Endometrial microvascular endothelial cells (primary cell): ENCODE measurements around the gene TMEM121B. TPM values are rescaled to one million over a fixed set of nuclear protein-coding genes. Genes with fewer than 3 reads are reported as not detected.

Experiments used
- in situ Hi-C: cut with HindIII; loops from 2 replicates; pipeline ENCODE4 v1.10.0; 2017; ENCODE audit warnings: low sequenced_read_pairs, low pct_unique_long_range_greater_than_20kb; ENCODE audit errors: inconsistent ontology term
- total RNA-seq: library from RNA; depleted of rRNA; stranded (reverse); fragments of >200 nt; gene quantifications from one replicate; pipeline ENCODE4 v1.2.3, GENCODE V29; 2015; ENCODE audit errors: inconsistent ontology term

TMEM121B gene
- total RNA-seq, 1 donor from 2014 or later: 0.46 TPM

DNA sequence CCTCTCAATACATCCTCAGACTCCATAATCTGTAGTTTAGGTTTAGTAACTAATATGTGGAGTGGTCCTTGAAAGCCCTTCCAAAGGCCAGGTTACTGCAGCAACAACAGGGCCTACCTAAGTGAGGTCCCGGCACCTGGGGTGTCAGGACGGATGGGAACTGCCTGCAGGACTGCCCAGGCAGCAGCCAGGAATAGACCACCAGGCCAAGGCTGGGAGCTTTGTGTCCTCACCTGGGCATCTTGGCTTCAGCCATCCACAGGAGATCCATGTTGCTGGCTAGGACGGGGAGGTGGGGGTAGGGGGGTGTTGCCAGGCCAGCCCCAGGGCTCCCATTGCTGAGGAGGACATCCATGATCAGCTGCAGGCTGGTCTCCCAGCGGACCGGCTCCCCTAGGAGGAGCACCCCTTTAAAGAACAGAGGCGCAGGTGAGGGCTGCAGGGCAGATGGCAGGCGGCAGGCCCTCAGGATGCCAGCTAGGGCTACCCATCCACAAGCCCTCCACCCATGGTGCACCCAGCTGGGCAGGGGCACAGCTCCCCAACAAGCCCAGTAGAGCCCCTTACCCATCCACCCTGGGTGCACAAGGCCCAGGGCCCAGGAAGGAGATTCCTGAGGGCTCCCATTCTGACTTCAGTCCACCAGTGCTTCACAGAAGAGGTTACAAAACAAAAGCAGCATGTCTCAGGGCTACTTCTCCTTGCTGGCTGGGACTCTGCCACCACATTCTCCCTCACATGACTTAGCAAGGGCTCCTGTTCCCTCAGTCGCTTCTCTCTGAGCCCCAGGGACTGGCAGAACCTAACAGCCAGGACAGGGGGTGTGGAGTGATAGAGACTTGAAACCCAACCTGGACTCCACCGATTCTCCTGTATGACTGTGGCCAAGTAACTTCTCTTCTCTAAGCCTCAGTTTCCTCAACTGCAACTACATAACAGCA, 19.9 kb upstream of the TMEM121B start:
- in situ Hi-C loops: no loop called here

DNA sequence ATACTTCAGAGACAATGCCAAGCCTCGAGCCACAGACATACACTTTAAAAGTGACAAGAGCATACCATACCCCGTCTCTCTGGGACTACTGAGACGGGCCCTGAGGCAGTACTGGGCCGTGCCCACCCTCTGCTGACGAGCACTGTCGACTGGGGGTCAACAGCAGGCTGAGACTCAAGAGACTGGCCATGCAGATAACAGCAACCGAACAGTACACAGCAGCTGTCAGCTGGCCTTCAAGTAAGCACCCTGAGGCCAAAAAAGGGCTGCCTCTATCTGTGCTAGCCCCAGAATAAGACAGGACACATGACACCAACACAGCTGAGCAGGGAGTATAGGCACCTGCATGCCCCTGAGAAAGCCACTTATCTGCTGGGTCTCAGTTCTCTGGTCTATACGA, 18.9 kb upstream of the TMEM121B start:
- in situ Hi-C loops: no loop called here

DNA sequence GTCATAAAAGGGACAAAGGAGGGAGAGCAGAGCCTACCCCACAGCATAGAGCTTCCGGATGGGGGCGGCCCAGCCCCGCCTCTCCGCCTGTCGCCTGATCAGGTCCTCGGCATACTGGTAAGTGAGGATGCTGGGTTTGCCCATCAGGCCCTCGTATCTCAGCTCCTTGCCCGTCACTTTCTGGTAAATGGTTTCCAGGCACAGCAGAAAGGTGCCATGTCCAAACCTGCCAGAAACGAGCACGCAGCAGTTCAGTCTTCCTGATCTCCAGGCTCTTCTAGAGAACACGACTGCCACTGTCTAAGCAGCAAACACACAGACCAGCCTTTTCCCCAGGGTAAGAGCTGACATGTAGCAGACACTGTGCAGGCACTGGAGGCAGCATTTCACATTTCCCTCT, 17.4 kb upstream of the TMEM121B start:
- in situ Hi-C loops: no loop called here

DNA sequence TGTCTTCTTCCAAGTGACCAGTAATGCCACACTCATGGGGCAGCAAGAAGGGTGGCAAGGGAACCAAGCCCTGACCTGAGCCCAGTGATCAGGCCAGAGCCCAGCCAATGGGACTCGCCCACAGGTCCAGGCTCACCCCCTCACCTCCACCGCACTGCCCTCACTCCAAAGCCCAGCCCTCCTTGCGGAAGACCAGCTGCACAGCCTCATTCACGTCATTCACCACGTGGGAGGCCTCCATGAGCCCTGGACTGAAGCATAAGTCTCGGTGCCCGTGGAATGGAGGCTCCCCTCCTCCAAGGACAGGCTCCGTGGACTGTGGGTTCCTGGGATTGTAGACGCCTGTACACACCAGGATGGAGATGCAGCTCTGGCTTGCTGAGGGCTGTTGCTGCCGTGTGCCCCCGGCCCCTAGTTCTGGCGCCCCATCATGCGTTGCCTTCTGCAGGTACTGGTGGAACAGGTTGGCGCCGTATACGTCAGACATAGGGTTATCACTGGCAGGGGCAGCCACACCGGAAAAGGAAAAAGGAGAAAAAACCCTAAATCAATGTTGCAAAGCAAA, 16.8 kb upstream of the TMEM121B start:
- in situ Hi-C loops: no loop called here

DNA sequence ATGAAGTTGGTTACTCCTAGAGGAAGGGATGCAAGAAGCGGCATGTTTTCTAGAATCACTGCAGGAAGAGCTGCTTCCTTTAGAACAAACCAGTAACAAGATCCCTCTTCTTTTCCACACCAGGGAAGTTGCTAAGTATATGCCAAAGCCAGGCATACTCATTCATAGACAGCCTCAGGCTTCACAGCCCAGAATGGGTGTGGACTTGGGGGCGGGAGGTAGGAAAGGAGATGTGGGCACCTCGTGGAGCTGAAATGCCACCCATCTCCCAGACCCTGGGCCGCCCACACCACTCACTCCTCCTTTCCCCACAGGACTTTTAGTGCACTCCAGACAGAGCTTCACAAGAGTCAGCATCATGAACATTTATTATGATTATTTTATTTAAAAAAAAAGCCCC, 16.0 kb upstream of the TMEM121B start:
- in situ Hi-C loops: no loop called here

DNA sequence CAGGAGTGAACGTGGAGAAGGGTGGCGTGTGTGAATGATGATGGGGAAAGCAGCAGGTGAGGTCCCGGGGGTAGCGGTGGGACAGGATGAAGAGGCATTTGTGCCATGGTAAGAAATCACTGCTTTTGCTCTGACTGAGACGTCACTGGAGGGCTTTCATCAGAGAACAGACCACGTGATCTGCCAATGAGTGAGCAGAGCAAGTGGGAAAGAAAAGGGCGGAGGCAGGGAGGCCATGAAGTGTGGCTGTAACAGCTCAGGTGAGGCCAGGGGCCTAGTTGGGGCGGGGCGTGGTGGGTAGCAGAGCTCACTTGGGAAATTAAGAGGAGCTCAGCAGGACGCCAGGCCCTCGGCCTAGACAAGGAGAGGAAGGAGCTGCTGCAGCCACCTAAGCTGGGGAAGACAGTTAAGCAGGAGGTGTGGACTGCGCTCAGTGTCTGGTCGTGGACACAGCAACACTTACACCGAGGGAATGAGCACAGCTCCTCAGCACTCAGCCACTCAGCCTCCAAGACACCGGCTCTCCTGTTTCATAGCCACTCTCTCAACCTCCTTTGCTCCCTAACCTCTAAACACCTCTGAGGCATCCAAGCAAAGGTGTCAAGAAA, 14.1 kb upstream of the TMEM121B start:
- in situ Hi-C loops: no loop called here

DNA sequence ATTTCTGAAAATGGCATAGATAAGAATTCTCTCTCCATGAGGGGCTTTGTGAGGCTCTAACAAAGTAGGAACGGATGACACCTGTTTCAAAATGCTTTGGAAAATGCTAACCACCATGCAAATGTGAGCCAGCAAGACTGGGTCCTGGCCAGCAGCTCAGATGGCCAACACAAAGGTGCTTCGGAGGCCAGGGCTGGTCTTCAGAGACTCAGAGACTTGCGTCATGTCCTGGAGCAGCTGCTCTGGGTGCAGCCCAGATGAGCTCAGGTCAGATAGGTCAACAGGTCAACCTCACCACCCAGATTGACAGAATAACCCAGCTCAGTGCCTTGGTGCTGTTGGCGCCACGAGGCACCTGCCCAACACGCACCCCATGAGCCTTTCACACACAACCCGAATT, 12.0 kb upstream of the TMEM121B start:
- in situ Hi-C loops: no loop called here

DNA sequence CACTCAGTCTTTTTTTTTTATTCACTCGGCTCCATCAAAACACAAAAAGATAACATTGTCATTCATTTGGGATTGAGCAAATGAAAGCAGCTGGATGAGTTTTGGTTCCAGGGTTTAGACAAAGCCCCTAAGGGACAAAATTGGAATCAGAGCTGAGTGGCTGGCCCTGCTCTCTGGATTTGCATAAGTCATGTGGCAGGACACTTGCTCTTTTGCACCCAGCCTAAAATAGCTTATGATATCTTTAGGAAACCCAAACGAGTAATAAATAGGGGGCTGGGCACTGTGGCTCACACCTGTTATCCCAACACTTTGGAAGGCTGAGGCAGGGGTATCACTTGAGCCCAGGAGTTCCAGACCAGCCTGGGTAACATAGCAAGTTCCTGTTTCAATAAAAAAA, 11.0 kb upstream of the TMEM121B start:
- in situ Hi-C loops: no loop called here

DNA sequence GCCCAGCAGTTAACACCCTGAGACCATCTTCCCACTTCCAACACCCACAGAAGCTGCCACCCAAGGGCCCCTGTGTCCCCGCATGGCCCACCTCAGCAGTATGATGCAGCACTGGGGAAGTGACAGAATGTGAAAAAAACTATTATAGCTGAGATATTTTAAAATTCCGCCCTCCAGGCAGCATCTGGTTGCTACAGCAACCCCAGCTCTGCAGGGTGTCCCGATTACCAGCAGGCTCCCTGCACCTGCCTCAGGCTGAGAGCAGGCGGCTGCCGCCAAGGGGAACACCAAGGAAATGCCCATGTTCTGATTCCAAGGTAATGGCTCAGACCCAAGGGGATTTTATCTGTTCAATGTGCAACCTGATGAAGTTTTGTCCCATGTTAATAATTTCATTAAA, 10.5 kb upstream of the TMEM121B start:
- in situ Hi-C loops: no loop called here

DNA sequence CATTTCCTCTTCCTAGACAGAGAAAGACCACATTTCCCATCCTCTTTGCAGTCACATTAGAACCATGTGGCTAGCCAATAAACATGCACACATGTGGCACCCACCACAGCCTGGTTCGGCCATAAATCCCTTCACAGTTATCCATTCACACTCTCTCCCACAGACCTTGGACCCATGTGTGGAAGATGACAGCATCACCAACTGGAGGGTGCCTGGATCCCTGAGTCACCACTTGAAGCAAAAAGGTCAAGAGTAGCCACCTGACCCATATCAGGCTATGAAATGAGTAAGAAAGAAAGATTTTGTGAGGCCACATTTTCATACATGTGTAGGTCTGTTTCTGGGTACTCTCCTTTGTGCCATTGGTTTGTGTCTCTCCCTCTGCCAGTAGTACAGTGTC, 9.0 kb upstream of the TMEM121B start:
- in situ Hi-C loops: no loop called here

DNA sequence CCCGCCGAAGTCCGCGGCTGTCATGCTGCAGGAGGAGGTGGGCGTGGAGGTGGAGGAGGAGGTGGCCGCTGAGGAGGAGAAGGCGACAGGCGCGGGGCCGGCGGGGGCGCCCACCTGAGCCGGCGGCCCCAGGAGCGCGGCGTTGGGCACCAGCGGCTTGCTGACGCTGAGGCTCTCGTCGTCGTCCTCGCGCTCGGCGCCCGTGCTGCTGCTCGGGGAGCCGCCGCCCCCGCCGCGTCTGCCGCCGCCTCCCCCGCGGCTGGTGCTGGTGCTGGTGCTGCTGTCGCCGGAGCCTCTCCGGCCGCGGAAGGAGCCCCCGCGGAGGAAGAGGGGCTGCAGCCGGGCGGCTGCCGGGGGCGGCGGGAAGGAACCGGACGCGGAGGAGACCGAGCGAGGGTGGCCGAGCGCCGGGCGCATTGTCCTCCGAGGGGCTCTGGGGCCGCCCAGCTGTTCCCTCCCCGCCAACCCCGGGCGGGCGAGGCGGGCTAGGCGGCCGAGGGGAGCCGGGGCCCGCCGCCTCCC, 388 bp downstream of the TMEM121B start:
- in situ Hi-C loops: no loop called here

DNA sequence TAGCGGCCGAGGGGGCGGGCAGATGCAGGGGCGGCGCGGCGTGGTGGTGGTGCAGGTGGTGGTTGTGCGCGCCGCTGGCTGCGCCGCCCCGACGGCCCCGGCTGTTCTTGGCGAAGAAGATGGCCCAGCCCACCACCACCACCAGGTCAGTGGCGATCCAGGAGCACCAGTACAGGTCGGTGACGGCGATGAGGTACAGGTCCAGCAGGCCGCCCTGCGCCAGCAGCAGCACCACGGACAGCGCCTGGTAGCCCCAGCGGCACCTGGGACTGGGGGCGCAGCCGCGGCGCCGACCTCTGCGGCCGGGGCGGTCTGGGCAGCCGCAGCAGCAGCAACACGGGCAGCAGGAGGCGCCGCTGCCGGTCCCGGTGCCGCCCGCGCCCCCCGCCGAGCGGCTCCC, 879 bp downstream of the TMEM121B start:
- in situ Hi-C loops: no loop called here

DNA sequence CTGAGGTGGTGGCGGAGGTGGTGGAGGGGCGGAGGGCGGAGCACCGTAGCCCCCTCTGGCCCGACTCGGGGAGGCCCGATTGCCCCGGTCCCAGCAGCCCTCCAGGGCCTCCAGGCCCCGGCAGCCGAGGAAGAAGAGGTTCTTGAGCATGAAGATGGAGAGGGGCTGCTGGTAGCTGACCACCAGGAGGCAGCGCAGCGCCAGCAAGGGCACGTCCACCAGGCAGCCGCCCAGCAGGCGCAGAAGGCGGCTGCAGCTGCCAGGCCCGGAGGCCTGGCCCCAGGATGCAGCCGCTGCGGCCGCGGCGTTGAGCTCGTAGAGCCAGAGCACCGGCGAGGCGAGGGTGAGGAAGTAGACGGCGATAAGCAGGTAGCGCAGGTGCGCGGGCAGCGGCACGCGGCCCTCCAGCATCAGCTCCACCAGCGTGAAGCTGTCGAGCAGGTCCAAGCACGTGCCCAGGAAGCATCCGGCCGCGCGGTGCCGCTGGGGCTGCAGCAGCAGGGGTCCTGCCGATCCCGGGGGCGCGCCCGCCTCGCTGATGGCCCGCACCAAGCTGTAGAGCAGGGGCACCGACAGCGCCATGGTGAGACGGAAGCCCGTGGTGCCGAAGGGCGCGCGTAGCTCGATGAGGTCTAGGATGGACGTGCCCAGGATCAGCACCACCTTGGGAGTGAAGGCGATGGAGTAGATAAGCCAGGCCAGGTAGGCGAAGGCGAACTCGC, 1.5 kb downstream of the TMEM121B start:
- in situ Hi-C loops: no loop called here

DNA sequence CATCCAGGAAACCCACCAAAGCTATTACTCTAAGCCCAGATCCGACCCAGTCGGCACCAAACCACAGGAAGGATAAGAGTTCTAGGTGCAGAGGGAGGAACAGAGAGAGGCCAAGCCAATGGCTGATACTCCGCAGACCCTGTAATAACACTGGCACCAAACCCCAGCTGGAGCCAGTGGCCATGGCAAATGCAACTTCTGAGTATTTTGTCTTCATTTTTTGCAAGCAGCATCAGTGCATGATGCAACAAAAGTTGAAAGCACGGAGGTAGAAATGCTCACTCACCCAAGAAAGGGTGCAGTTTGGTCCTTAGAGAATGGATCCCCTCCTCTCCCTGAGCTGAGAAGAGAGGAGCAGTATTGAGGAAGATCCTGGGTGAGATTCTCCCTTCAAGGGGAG, 2.8 kb downstream of the TMEM121B start:
- in situ Hi-C loops: no loop called here

DNA sequence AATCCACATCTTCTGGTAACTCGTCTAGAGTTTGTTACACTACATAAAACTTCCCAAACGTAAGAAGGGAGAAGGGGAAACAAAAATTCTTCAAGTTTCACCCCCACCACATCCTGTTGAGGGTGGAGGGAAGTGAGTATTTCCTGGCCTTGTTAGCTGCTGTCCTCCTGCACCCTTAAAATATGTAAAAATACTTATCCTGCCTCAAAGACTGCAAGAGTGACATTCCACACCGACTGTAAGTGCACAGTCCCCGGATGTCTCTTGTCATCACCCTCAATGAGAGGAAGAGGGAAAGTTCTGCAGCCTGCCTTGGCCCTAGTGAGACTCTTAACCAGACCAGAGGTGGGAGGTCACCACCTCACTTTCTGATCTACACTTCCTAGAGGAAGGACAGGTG, 3.3 kb downstream of the TMEM121B start:
- in situ Hi-C loops: no loop called here

DNA sequence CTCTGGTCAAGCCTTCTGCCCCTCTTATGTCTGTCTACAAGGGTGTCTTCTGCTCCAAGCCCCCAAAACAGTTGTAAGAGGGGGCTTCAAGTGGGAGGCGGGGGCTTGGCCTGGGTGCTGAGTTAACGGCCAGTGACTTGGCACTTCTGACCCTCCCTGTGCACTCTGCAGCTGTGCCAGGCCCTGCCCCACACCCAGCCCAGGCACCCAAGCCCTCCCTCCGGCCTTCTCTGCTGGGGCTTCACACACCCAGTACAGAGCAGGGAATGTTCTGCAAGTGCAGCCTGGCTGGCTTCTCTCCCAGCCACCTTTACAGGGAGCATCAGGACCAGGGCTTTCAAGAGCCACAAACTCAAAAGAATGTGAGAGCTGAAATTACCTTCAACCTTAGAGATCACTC, 3.8 kb downstream of the TMEM121B start:
- in situ Hi-C loops: no loop called here

DNA sequence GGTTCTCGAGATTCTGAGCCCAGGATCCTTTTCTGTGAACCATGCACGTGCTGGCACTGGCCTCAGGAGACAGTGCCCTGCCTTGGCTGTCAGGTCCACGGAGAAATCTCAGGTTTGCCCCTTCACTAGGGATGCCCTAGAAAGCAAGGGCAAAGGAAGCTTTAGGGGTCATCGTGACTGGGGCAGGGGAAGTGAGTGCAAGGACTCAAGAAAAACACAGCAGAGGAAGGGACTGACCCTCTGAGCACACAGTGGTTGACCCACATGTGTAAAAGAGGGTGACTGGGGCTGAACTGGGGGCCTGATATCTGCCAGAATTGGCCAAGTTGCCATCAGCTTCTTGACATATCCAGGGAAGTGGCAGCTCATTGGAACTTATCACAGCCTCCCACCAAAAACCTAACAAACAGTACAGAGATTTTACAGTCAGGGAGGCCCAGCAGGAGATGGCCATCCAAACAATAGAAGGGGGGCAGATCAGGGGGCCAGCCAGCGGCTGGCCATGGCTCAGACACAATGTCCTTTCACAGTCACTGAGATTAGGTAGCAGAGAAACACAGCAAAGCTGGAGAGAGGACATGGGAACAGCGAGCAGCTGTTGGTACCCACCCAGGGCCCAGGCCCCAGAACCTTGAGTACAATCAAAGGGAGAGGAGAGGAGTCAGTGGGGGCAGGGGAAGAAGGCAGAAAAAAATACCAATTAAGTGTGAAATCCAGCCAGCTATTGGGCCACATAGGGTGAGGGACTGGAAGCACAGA, 4.4 kb downstream of the TMEM121B start:
- in situ Hi-C loops: no loop called here

DNA sequence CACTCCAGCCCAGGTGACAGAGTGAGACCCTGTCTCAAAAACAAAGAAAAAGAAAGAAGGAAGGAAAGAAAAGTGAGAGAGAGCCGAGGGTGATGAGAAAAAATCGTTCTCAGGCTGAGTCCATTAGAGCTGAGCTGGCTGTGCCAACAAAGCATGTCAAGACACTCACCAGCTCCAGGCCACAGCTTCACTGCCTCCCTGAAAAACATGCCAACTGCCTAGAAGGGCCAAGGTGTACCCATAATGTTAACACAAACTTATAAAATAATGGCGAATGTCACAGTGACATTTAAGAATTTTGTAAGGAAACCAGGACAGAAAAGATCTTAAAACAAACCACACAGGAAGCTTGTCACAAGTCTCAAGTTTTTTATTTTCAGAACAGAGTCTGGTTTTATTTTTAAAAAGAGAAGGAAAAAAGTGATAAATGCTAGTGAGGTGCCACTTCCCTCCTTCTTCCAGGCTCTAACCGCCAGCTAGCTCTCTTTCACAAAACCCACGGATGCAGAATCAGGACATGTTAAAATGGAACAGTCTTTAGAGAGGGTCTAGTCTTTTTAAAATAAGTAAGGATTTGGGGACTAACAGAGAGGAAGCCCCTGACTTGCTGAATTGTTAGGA, 5.1 kb downstream of the TMEM121B start:
- in situ Hi-C loops: no loop called here
